ENCODE measurements around the gene GALNT9.
"Not testable (repeated sequence)": the region's sequence is repeated elsewhere in the genome, so short reads cannot be mapped to it uniquely, and the experiment has no call there.

GALNT9 gene

GRCh38 chr12:132210223-132211055 lies 119.0 kb downstream of the GALNT9 start:
- DNase-seq: no peak

DNA sequence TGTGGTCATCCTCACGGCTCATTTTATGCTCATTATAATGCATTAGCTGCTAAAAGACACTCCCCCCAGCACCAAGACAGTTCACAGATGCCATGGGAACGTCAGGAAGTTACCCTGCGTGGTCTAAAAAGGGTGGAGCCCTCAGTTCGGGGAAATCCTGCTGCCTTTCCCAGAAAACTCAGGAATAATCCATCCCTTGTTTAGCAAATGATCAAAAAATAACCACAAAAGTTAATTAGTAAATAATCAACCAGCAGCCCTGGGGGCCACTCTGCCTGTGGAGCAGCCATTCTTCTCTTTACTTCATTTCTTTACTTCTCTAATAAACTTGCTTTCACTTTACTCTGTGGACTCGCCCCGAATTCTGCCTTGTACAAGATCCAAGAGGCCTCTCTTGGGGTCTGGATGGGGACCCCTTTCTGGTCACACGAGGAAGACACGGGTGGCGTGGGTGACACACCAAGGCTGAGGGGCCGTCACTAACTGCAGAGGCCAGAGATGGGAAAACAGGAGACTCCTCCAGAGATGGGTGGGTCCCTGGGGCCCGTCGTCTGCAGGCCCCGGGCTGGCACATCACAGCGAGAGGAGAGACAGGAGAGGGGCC lies 119.7 kb downstream of the GALNT9 start:
- DNase-seq: no peak

- DNase-seq: no peak
Observed at GRCh38 chr12:132208153-132208823, 121.1 kb downstream of the GALNT9 start.

GRCh38 chr12:132207083-132207775 lies 122.2 kb downstream of the GALNT9 start:
- DNase-seq: no peak

DNA sequence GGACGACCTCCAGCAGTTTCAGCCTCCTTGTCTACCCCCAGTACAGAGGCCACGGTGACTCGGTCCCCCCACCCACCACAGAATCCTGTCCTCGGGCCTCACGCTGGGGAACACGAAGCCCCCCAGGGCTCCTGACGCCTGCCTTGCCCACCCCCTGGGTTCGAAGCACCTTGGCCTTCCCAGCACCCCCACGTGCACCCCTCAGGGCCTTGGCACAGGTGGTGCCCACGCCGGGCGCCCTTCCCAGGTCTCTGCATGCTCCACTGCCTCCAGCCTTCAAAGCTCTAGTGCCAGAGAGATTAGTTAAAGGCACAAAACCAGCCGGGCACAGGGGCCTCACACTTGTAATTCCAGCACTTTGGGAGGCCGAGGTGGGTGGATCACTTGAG lies 123.3 kb downstream of the GALNT9 start:
- no peak for DNase-seq

GRCh38 chr12:132205271-132206045 lies 123.9 kb downstream of the GALNT9 start:
- no peak for DNase-seq

GRCh38 chr12:132204793-132205270 lies 124.6 kb downstream of the GALNT9 start:
- DNase-seq: no peak

DNA sequence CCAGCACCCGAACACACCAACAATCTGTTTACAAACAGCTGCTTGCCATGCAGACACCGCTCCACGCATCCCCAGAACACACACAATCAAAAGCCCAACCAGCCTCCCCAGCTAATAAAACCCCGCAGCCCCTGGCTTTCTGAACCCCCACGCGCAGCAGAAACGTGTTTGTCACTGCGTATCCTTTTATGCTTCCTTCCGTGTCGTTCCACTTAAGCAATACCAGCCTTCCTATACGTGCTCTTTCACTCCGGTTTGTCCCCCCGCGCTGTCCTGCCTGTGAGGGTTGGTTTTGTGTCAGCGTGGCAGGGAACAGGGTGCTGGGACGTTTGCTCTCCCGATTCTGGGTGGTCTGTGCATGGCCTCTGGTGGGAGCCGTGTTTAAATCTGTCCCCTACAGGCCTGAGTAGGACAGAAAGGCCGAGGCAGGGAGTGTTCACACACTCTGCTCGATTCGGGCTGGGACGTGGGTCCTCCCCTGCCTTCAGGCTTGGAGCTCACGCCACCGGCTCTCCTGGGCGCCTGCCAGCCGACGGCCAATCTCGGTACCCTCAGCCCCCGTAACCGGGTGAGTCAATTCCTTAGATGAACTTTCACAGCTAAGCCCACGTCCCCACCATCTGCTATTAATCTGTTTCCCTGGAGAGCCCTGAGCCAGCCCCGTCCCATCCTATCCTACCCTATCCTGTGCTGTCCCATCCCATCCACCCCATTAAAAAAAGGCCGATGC lies 125.2 kb downstream of the GALNT9 start:
- DNase-seq: no peak

DNA sequence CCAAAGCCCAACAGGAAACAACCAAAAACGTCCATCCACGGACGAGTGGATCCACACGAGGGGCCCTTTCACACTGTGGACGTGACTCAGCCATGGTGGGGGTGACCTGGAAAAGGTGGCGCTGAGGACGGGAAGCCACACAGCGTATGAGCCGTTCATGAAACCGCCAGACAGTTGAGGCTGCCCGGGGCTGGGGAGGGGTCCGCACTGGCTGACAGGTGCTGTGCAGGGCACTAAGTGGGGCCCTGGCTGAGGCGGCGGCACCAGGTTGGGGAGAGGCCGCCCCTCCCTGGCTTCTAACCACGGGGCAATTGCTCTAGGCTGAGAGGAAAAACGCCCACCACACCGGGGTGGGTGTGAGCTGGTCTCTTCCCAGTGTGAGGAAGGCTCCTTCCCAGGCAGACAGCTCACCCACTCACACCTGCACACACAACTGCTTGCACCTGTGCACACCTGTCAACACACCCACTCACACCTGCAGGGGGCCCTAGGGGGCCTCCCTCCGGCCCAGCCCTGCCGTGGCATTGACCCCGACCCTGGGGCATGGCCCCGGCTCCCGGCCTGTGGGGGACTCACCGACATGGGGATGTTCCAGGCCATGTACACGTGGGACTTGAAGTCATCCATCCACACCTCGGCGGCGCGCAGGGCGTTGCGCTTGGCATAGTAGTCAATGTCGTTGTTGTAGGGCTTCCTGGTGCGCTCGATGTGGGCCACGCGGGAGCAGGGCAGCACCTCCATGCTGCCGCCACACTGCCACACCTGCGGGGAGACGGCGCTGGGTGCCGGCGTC lies 126.3 kb downstream of the GALNT9 start:
- DNase-seq: no peak

- no peak for DNase-seq
Observed at GRCh38 chr12:132201391-132202120, 127.8 kb downstream of the GALNT9 start.

DNA sequence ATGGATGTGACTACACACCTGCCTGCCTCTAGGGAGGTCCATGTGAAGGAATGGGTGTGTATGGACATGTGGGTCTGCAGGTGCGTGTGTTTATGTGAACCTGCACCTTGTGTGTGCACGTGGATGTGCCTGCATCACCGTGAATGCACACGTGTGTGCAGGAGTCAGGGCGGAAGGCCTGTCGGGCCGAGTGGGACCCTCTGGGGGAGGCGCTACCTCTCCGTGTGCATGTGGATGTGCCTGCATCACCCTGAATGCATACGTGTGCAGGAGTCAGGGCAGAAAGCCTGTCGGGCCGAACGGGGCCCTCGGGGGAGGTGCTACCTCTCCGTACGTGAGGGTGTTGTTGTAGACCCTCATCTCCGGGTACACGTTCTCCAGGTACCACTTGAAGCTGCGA lies 128.6 kb downstream of the GALNT9 start:
- DNase-seq: no peak

DNA sequence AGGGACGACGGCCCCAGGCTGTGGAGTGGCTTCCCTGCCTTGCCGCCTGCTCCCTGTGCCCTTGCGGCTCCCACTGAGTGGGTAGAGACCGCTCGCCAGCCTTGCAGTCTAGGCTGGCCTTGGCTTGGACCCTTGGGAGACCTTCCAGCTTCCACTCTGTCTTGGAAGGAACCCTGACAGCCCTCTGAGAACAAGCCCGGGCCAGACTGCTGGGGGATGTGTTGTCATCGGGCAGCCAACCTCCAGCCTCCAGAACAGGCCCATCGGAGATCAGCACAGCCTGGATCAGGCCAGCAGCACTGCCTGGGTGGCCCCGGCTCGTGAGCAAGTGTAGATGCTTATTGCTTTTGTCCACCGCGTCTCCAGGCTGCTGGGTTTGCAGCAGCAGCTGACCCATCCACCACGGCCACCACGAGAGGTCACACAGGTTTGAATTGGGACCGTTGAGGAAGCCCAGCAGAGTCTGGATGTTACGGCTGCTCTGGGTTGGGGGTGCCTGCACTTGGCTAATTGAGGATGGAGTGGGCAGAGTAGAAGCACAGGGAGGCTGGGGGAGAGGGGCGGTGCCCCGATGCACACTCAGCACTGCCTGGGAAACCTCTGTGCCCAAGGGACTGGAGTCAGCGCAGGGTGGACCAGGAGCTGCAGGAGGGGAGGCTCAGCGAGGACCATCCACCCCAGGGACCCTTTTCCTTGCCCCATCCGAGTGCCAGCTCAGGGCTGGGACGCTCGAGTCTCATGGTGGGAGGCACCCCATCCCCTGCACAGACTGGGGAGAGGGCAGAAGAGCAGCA lies 129.7 kb downstream of the GALNT9 start:
- no peak for DNase-seq

DNA sequence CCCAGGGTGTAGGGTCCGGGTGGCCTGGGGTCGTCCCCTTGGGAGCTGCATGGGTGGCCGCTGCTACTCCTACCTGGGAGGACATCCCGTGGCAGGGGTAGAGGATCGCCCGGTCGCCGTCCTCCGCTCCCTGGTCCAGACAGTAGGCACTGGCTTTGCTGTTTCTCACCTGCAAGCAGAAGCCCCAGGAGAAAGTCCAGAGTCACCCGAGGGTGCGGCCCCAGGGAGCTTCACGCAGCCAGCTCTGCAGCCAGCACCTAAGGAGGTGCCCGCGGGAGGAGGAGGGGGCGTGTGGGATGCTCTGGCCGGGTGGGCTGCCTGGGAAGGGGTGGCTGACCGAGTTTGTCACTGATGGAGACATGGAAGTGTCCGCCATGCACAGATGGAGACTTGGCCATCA lies 130.3 kb downstream of the GALNT9 start:
- DNase-seq: no peak

- no peak for DNase-seq
Observed at GRCh38 chr12:132197581-132198354, 131.6 kb downstream of the GALNT9 start.

GRCh38 chr12:132196873-132197390 lies 132.5 kb downstream of the GALNT9 start:
- DNase-seq: no peak

GRCh38 chr12:132196038-132196872 lies 133.1 kb downstream of the GALNT9 start:
- no peak for DNase-seq

GRCh38 chr12:132195242-132195641 lies 134.1 kb downstream of the GALNT9 start:
- not testable (repeated sequence) for DNase-seq

Measured in NCI-H1694 (cell line).